SK-N-SH (cell line): ENCODE measurements around the gene NAALADL2.

Source experiments
- CHD2 ChIP-seq: fragments of 150-350 bp; IDR thresholded peaks from 2 replicates; pipeline ENCODE4 v1.6.1; 2018; ENCODE audit warnings: low read length; ENCODE audit not compliant: partially characterized antibody
- ELF1 ChIP-seq: IDR thresholded peaks from 2 replicates; pipeline ENCODE4 v1.4.0; 2012
- FOXM1 ChIP-seq: IDR thresholded peaks from 2 replicates; pipeline ENCODE4 v1.4.0; 2012; ENCODE audit warnings: low read depth, mild to moderate bottlenecking
- GABPA ChIP-seq: IDR thresholded peaks from 2 replicates; pipeline ENCODE4 v1.4.0; 2012; ENCODE audit warnings: low read depth, mild to moderate bottlenecking
- GATA2 ChIP-seq: sonication (generic); formaldehyde crosslinking; IDR thresholded peaks from 2 replicates; pipeline ENCODE4 v1.5.0; 2020; ENCODE audit warnings: mild to moderate bottlenecking, missing genetic modification reagents
- JUND ChIP-seq: IDR thresholded peaks from 2 replicates; pipeline ENCODE4 v1.4.0; 2012
- NFIC ChIP-seq: IDR thresholded peaks from 2 replicates; pipeline ENCODE4 v1.4.0; 2012; ENCODE audit warnings: borderline replicate concordance
- RAD21 ChIP-seq: IDR thresholded peaks from 2 replicates; pipeline ENCODE4 v1.6.1; 2012; ENCODE audit warnings: mild to moderate bottlenecking, low read length
- SIN3A ChIP-seq: IDR thresholded peaks from 2 replicates; pipeline ENCODE4 v1.6.1; 2012; ENCODE audit warnings: low read depth, mild to moderate bottlenecking, low read length, moderate library complexity, borderline replicate concordance
- TAF1 ChIP-seq: IDR thresholded peaks from 2 replicates; pipeline ENCODE4 v1.6.1; 2012; ENCODE audit warnings: low read depth, mild to moderate bottlenecking, low read length, moderate library complexity, borderline replicate concordance
- TF ChIP-seq, protein P1 (sequence below): fragments of 200-600 bp; sonication (generic); IDR thresholded peaks from 2 replicates; pipeline ENCODE4 v1.6.1; 2017; ENCODE audit warnings: antibody characterized with exemption, mild to moderate bottlenecking, moderate library complexity

- TF ChIP-seq NFIC (no peak), SIN3A (no peak), FOXM1 (no peak), JUND (no peak), GABPA (no peak), CHD2 (no peak), ELF1 (no peak), TAF1 (no peak), GATA2 (no peak), RAD21 (no peak)
- TF ChIP-seq, protein P1, sequence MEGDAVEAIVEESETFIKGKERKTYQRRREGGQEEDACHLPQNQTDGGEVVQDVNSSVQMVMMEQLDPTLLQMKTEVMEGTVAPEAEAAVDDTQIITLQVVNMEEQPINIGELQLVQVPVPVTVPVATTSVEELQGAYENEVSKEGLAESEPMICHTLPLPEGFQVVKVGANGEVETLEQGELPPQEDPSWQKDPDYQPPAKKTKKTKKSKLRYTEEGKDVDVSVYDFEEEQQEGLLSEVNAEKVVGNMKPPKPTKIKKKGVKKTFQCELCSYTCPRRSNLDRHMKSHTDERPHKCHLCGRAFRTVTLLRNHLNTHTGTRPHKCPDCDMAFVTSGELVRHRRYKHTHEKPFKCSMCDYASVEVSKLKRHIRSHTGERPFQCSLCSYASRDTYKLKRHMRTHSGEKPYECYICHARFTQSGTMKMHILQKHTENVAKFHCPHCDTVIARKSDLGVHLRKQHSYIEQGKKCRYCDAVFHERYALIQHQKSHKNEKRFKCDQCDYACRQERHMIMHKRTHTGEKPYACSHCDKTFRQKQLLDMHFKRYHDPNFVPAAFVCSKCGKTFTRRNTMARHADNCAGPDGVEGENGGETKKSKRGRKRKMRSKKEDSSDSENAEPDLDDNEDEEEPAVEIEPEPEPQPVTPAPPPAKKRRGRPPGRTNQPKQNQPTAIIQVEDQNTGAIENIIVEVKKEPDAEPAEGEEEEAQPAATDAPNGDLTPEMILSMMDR: no peak
These were observed 872.4 kb downstream of the NAALADL2 start for GRCh38 chr3:175731543-175731942.
